NCI-H128 (cell line): ENCODE results near the gene TTC7B.

Experiments used
- DNase-seq: peaks from one replicate; lab custom pipeline; 2025; ENCODE audit not compliant: unreplicated experiment; lab: John Stamatoyannopoulos, UW

The TTC7B gene

GRCh38 chr14:90621201-90621600 is 195.0 kb downstream of the TTC7B start:
- DNase-seq = no peak

GRCh38 chr14:90620568-90621077 is 195.6 kb downstream of the TTC7B start:
- peak; percentile 78 for DNase-seq

DNA sequence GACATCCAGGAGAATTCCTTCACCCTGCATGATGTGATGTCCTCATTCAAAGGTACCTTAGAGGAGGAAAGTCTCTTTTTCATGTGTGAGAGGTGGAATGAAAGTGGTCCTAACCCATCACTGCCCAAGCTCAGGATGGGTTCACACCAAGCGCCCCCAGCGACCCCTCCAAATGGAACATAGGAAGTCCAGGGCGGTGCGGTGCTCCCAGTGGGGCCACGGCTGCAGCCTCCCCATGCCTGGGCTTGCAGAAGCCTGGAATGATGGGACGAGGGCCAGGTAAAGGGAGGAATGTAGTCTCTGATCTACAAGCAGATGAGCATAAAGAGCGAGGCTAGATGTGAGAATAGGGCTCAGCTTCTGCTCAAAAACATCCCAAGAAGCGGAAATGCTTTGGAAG is 196.3 kb downstream of the TTC7B start:
- no peak for DNase-seq

DNA sequence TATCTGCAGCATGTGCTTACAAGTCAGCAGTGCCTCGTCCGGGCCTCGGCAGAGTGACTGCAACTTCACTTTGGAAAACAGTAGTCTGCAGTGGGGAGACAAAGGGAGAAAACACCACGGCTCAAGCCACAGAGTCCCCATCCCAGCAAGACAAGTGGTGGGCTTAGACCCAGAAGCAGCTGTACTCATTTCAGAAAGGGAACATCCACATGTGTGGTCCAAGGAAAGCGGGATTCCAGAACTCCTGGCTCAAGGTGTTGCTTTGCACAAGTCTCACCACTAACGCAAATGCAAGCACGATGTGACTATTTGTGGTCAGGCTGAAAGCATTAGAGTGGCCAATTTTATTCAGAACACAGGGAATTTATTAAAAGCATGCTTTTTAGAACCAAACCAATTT is 198.3 kb downstream of the TTC7B start:
- DNase-seq = no peak

DNA sequence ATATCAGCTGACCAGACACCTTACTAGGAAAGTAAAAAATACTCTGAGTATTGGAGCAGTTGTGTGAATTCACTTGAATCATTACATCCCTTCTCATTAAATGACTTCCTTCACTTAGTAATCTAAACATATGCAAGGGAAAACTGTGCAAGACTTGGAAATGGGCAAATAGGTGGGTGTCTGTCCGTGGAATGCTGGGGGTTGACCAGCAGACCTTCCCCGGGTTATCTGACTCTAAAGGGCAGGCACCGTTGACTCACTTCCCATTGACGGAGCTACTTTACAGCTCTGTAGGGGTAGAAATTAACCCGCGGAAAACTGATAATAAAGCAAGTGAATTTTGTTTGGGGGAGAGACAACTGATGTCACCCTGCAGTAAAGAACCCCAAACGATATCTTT is 199.3 kb downstream of the TTC7B start:
- DNase-seq = no peak

- no peak for DNase-seq
These were observed 199.9 kb downstream of the TTC7B start for GRCh38 chr14:90616313-90616712.

GRCh38 chr14:90615517-90616060 is 200.6 kb downstream of the TTC7B start:
- DNase-seq = no peak

DNA sequence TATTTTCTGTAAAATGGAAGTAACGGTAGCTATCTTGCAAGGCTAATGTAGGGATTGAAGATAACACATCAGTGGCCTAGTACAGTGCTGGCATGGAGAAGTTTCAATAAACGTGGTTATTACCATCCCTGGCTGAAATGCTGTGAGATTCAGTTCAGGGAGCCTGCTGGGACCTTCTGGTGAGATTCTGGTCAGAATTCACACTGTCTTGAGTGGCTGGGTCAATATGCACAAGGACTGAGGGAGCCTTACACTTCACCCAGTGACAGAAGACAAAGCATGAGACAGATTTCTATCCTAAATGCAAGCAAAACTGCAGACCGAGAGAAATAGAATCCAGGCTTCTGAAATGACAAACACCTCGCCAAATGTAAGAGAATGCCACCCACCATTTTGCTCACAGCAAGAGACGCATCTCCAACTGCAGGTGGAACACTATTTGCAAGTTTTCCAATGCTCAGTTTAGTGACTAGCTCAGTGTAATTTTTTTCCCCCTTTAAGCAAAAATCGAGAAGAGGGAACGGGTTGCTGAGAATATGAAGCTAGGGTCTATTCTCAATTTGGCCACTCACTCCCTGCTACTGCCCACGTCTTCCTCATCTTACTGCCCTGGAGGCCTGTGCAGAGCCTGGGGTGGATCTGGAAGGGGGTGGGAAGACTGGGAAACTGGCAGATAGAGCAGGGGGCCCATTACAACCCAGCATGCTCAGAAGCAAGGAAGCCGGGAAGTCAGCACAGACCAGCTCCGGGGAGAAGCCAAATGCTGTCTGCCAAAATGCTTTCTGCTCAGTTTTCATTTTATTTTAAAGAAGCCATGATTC is 201.3 kb downstream of the TTC7B start:
- no peak for DNase-seq

DNA sequence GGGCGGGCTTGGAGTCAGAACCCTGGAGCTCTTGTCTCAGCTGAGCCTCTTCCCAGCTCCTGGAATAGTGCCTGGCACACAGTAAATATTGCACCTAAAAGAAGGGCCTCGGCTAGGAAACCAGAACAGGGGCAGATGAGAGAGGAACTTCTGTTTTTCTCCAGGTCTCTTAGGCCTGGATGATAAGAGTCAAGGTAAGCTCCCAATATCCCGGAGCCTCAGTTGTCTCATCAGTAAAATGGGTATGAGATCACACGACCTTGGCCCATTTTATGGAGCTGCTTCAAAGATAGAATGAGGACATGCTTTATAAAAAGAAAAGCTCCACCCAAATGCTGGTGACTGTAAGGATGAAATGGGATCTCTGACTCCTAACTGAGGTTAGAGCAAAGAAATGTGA is 202.2 kb downstream of the TTC7B start:
- DNase-seq = no peak

DNA sequence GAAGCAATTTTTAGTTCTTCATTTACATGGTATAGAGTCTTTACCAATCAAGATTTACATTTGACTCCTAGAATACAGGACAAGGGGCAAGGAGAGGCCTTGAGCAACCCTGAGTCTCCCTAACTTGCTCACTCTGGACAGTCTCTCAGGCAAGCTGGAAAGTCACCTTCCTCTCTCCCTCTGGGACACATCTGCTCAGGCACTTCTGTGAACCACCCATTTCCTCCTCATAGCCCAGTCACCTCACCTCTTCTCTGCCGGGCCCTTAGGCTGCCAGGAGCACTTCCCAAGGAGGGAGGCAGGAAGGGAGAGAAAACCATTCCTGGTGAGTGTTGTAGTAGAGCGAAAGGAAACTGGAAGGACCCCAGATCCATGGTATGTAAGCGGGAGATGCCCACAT is 202.8 kb downstream of the TTC7B start:
- no peak for DNase-seq

DNA sequence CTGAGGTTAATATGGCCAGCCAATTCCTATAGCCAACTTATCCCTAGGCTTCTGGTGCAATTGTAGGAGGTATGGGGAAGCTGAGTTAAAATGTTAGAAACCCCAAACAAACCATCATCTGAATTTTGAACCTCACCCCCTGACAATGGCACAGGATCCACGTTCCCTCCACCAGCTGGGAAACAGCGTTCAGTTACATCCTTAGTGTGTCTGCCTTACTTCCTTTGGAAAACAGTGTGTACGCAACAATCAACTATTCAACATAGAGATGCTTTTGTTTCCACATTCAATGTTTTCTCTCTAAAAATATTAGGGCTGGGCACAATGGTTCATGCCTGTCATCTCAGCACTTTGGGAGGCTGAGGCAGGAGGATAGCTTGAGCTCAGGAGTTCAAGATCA is 203.4 kb downstream of the TTC7B start:
- DNase-seq = no peak

GRCh38 chr14:90611936-90612335 is 204.3 kb downstream of the TTC7B start:
- no peak for DNase-seq

DNA sequence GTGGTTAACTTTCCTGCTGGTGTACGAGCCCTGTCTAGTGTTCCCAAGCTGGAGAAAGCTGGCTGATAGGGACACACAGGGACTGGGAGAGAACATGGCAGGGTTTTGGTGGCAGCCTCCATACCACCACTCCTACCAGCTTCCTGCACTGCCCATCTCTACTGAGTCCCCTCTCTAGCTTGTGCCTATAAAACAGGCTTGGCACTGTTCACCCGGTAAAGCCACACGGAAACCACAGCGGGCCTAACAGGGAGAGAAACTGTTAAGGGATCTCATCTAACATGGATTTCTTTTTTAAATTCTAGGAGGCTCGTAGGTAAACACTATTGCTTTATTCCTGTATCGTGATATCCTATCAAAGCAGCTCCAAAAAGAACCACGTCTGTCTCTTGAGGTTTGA is 204.7 kb downstream of the TTC7B start:
- no peak for DNase-seq

GRCh38 chr14:90610346-90611040 is 205.7 kb downstream of the TTC7B start:
- DNase-seq = no peak

DNA sequence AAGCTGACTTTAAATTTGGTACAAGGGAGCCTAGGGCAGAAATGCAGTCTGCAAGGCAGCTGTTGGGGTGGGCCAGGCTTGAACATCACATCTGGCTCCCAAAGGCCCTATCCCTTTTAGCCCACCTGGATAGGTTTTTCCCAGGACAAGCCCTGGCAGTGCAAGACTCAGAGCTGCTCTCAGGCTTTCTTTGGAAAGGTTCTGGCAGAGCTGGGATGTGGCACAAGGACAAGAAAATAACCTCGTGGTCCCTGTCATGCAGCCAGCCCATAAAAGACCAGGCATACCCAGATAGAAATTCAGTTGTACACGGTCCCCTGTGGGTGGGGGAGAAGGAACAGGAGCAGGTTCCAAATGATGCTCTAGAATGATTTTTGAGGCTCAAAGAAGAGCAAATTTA is 206.9 kb downstream of the TTC7B start:
- DNase-seq = no peak

DNA sequence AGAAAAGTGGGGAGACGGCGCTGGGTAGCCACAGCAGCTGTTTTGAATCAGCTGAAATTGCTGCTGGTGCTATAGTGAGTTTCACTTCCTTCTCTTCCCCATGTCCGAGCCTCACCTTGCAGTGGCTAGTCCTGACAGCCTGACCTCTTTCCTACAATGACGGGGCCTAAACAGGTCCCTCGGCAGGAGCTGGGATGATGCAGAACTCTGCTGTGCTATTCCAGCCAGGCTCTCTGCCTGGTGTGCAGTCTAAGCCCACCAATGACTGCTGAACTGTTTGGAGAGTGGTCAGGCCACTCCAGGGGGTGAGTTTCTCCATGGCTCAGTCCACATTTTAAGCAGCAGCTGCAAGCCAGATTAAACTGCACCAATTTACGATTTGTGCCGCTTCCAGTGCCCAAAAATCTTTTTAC is 207.3 kb downstream of the TTC7B start:
- no peak for DNase-seq

DNA sequence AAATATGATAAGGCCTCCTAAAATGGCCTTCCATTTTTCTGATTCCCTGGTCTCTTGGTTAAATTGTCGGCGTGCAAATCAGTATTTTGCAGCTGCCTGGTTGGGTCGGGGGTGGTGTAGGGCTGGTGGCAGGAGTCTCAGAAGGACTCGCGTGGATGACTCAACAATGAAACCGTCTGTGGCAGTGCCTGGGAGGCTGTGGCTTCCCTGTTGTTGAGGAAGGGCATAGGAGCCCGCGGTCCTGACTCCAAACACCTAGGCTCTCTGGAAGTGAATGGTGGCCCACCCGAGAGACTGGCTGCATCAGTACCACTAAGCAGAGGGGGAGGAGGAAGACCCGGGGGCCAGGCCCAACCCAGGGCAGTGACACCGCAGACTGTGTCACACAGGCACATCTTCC is 207.9 kb downstream of the TTC7B start:
- DNase-seq = no peak

DNA sequence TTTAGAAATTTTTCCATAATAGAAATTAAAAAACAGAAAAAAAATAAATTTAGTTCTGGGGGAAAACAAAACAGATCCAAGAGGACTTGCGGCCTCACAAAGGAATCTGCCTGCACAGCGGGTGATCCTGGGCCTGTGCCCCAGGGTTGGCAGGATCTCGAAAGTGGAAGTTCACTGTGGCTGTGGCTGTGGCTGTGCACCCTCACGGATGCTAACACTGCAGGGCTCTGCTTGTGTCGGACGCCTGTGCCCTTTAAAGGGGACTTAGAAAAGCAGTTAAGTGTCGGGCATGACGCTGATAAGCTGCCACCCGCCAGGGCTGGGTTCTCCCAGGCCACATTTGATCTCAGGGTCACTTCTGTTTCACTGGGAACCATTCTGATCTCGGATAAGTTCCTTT is 209.1 kb downstream of the TTC7B start:
- DNase-seq = no peak

- no peak for DNase-seq
These were observed 209.8 kb downstream of the TTC7B start for GRCh38 chr14:90606434-90606833.

DNA sequence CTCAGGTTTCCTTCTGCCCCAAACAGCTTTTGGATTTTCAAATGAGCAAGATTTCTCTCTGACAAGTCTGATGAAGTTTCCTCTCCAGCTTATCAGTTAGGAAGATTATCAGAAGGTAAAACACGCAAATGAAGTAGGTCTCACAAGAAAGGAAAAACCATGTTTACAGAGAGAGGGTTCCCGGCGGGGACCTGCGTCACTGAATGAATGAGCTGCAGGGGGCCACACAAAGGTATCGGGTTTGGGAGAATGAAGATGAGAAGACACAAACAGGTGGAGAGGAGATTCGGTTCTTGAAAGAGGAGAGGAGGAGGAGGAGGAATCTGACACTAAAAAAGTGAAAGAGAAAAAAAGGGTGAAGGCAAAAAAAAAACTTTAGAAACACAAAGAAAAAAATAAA is 210.8 kb downstream of the TTC7B start:
- no peak for DNase-seq

DNA sequence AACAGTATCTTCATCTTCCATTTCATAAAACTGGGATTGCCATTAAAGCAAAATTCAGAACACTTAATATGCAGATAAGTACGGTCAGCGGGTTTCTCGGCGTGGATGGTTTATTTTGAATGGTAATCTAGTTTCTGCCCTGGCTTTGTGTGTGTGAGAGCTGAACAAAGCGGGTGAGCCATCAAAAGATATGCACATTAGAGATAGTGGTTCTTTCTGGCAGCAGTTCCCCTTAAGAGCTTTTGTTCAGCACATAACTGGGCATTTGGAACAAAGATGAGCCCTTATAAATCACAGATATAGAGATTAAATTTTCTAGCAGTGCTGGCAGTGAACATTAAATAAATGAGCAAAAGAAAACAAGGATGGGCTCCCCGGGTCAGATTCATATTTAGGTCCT is 211.9 kb downstream of the TTC7B start:
- DNase-seq = no peak

DNA sequence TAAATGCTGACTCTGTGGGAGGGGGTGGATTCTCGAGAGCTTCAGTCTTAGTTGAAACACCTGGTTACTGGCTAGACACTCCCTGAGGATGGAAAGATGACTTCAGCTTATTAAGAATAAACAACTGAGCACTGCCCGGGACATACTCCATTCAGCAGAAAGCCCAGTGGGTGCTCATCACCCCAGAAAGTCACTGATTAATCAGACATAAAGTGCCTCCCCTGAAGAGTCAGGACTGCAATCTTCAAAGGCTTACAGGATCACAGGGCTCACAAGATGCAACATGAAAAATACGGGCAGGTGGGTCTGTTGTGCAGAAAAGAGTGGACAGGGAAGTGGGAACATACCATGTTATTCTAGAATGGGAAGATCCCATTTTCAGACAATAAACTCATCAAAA is 212.4 kb downstream of the TTC7B start:
- DNase-seq = no peak
